GM23248 (cell line): ENCODE results near the gene PRSS22. TPM values are rescaled to one million over a fixed set of nuclear protein-coding genes. Genes with fewer than 3 reads are reported as not detected.

Source experiments
- DNase-seq: peaks from one replicate; pipeline ENCODE4 v3.0.0-alpha.2; 2015
- H2AFZ ChIP-seq: fragments of 200-600 bp; sonication (generic); 2 replicates; pipeline ENCODE4 v1.6.1; 2016; ENCODE audit warnings: antibody characterized with exemption
- H3F3A ChIP-seq: fragments of 200-600 bp; sonication (generic); 2 replicates; pipeline ENCODE4 v1.6.1; 2016; ENCODE audit warnings: mild to moderate bottlenecking, antibody characterized with exemption, mixed run types; ENCODE audit not compliant: insufficient read depth
- H3K27ac ChIP-seq: fragments of 200-600 bp; sonication (generic); 2 replicates; pipeline ENCODE4 v1.5.1; 2016; ENCODE audit warnings: mild to moderate bottlenecking
- H3K27me3 ChIP-seq: fragments of 200-600 bp; sonication (generic); replicated peaks from 2 replicates; pipeline ENCODE4 v1.6.1; 2016; ENCODE audit warnings: mild to moderate bottlenecking; ENCODE audit not compliant: insufficient read depth
- H3K36me3 ChIP-seq: fragments of 200-600 bp; sonication (generic); 2 replicates; pipeline ENCODE4 v1.6.1; 2016; ENCODE audit warnings: low read depth, mild to moderate bottlenecking
- H3K4me1 ChIP-seq: fragments of 200-600 bp; sonication (generic); 2 replicates; pipeline ENCODE4 v1.6.1; 2016; ENCODE audit warnings: mild to moderate bottlenecking; ENCODE audit not compliant: insufficient read depth
- H3K4me2 ChIP-seq: fragments of 200-600 bp; sonication (generic); one replicate; pipeline ENCODE4 v1.6.1; 2016; ENCODE audit warnings: mild to moderate bottlenecking; ENCODE audit not compliant: unreplicated experiment
- H3K4me3 ChIP-seq: fragments of 200-600 bp; sonication (generic); 2 replicates; pipeline ENCODE4 v1.5.1; 2016; ENCODE audit warnings: mild to moderate bottlenecking
- H3K79me2 ChIP-seq: fragments of 200-600 bp; sonication (generic); 2 replicates; pipeline ENCODE4 v1.6.1; 2016; ENCODE audit warnings: mild to moderate bottlenecking; ENCODE audit not compliant: insufficient read depth
- H3K9ac ChIP-seq: fragments of 200-600 bp; sonication (generic); 2 replicates; pipeline ENCODE4 v1.6.1; 2016; ENCODE audit warnings: mild to moderate bottlenecking
- H3K9me2 ChIP-seq: fragments of 200-600 bp; sonication (generic); 2 replicates; pipeline ENCODE4 v1.6.1; 2016; ENCODE audit warnings: mixed run types, mild to moderate bottlenecking, moderate library complexity; ENCODE audit not compliant: insufficient read depth
- H3K9me3 ChIP-seq: fragments of 200-600 bp; sonication (generic); one replicate; pipeline ENCODE4 v1.6.1; 2017; ENCODE audit warnings: low read depth
- H4K20me1 ChIP-seq: fragments of 200-600 bp; sonication (generic); 2 replicates; pipeline ENCODE4 v1.6.0; 2016; ENCODE audit not compliant: insufficient read depth
- EZH2 ChIP-seq: fragments of 200-600 bp; sonication (generic); IDR thresholded peaks from 2 replicates; pipeline ENCODE4 v1.6.1; 2018; ENCODE audit warnings: antibody characterized with exemption, mild to moderate bottlenecking; ENCODE audit not compliant: insufficient read depth, poor library complexity, severe bottlenecking
- EZH2phosphoT487 ChIP-seq: fragments of 200-600 bp; sonication (generic); IDR thresholded peaks from 2 replicates; pipeline ENCODE4 v1.6.1; 2018; ENCODE audit warnings: antibody characterized with exemption, moderate library complexity, mild to moderate bottlenecking, low read depth; ENCODE audit not compliant: insufficient read depth
- WGBS, 2 experiments: methylation state at CpG; one replicate each; pipeline ENCODE4 v1.1.6; 2015 to 2017; ENCODE audit warnings: low lambda C conversion rate in 2 of 2, low coverage in 1 of 2; ENCODE audit errors: missing lambda C conversion rate in 2 of 2; 5-methylcytosine and 5-hydroxymethylcytosine counted together
- in situ Hi-C: fragments of 300-500 bp; cut with MboI; formaldehyde crosslinking; loops from 2 replicates; pipeline ENCODE4 v1.15.0; 2020
- polyA plus RNA-seq: library from polyadenylated mRNA; unstranded; fragments of >200 nt; fragmentation: Nextera tagmentation; extraction: Ambion mirVana; gene quantifications from 2 replicates; pipeline ENCODE4 v1.2.1, GENCODE V29; 2016
- total RNA-seq: library from RNA; depleted of rRNA; stranded (reverse); fragments of >200 nt; shearing (Covaris generic); gene quantifications from 2 replicates; pipeline ENCODE4 v1.2.3, GENCODE V29; 2014

PRSS22 gene
- total and polyA plus RNA-seq, 2 experiments from 2014 or later: not detected

GRCh38 chr16:2816751-2817339 is 41.1 kb downstream of the PRSS22 start, which contains the start of gene PRSS21:
Gene PRSS21 (plus strand): TSS chr16:2817237. CDS start chr16:2817269, 32 bp downstream.
- 53 to 56% methylated on average over 19 to 28 of the region's 28 CpGs for WGBS, 2 experiments
- H3K79me2 ChIP-seq: no peaks in the 10 kb centered on the region
- no peaks in the 10 kb centered on the region for H3K36me3 ChIP-seq
- no peak within 1 kb of the TSS for H3K4me3 ChIP-seq
- in situ Hi-C loops: no loop called here
- no peaks in the 10 kb centered on the region for H3K4me1 ChIP-seq
- H3F3A ChIP-seq: no peaks in the 10 kb centered on the region
- no peaks in the 10 kb centered on the region for H3K9me2 ChIP-seq
- DNase-seq: no peak
- H3K27ac ChIP-seq: no peak within 1 kb of the TSS
- H3K27me3 ChIP-seq: peaks cover 41% of the 10 kb centered on the region
- no peak for TF ChIP-seq EZH2phosphoT487
- TF ChIP-seq EZH2: no peak
- H3K9me3 ChIP-seq: no peaks in the 10 kb centered on the region
- H3K4me2 ChIP-seq: no peak within 1 kb of the TSS
- H4K20me1 ChIP-seq: no peaks in the 10 kb centered on the region
- H3K9ac ChIP-seq: no peak within 1 kb of the TSS
- no peak within 1 kb of the TSS for H2AFZ ChIP-seq

DNA sequence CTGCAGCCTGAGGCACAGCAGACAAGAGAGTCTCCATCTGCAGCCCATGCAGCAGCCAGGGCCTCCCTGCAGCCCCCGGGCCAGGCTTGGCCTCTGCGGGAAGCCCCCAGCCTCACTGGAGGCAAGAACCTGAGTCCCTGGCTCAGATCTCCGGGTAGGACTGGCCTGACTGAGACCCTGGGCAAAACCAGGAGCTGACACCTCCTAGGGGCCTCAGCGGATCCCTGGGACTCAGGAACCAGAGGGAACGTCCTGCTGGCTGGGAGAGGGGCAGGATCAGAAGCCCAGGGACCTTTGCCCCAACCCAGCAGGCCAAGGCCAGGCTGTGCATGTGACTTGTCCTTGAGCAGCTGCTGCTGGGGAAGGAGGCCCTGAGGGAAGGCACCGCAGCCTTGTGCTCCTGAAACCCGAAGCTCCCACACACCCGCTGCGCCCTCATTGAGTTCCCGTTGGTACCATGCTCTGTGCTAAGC is 42.6 kb downstream of the PRSS22 start:
- no peak for DNase-seq
- WGBS, 2 experiments: 61 to 67% methylated on average over 7 to 10 of the region's 10 CpGs
- peaks cover 43% of the 10 kb centered on the region; the same call in 1 of the 2 replicates for H3K27me3 ChIP-seq

DNA sequence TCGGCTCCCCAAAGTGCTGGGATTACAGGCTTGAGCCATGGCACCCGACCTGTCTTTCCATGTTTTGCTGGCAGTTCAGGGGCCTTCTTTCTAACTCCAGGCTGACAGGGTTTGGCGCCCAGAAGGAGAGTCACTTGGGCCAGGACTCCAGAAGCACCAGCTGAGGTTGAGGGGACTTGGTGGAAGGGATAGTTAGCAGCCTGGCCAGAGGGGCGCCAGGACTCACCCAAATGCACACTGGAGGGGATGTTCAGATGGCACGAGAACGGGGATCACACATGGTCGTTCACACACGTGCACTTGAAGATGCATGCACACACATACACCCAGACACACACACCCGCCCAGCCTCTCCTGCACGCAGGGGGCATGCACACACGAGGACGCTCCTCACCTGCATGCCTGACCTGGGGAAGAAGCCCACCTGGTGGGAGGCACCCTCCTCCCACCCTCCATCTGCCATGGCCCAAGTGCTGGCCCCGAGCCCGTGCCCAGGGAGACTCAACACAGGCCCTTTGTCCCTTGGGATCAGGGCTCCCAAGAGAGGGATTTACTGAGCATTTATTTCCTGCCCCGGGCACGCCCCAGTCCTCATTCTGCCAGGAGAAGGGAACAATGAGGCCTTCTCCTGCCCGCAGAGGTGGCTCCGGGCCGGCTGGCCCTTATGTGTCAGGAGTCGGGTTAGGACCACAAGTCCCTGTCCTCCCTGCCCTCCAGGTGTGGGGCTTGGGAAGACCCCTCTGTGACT is 43.2 kb downstream of the PRSS22 start:
- Histone ChIP-seq H2AFZ (no peak overlapping the region), H3K4me1 (no peaks in the 10 kb centered on the region), H3K9me2 (no peaks in the 10 kb centered on the region), H3K4me2 (no peak overlapping the region), H3K9me3 (no peaks in the 10 kb centered on the region), H3K36me3 (no peaks in the 10 kb centered on the region), H3F3A (no peaks in the 10 kb centered on the region), H3K27ac (no peak overlapping the region), H3K27me3 (peaks cover 43% of the 10 kb centered on the region; the same call in 1 of the 2 replicates), H3K79me2 (no peaks in the 10 kb centered on the region), H3K9ac (no peak overlapping the region), H4K20me1 (no peaks in the 10 kb centered on the region), H3K4me3 (no peak overlapping the region)
- in situ Hi-C loops: no loop called here
- 62 to 63% methylated on average over 17 to 20 of the region's 20 CpGs for WGBS, 2 experiments
- DNase-seq: no peak
- TF ChIP-seq EZH2 (no peak), EZH2phosphoT487 (no peak)

More for the DNA sequence above, 42.6 kb downstream of the PRSS22 start:
- H3K4me3 ChIP-seq: no peak overlapping the region
- no peak overlapping the region for H3K27ac ChIP-seq
- no peaks in the 10 kb centered on the region for H3K36me3 ChIP-seq
- no peaks in the 10 kb centered on the region for H3K79me2 ChIP-seq
- no peaks in the 10 kb centered on the region for H3K4me1 ChIP-seq
- H3K4me2 ChIP-seq: no peak overlapping the region
- no peak overlapping the region for H3K9ac ChIP-seq
- no peak overlapping the region for H2AFZ ChIP-seq
- no peaks in the 10 kb centered on the region for H3K9me3 ChIP-seq
- in situ Hi-C loops: no loop called here
- H3F3A ChIP-seq: no peaks in the 10 kb centered on the region
- H3K9me2 ChIP-seq: no peaks in the 10 kb centered on the region
- TF ChIP-seq EZH2 (no peak), EZH2phosphoT487 (no peak)
- H4K20me1 ChIP-seq: no peaks in the 10 kb centered on the region

DNA sequence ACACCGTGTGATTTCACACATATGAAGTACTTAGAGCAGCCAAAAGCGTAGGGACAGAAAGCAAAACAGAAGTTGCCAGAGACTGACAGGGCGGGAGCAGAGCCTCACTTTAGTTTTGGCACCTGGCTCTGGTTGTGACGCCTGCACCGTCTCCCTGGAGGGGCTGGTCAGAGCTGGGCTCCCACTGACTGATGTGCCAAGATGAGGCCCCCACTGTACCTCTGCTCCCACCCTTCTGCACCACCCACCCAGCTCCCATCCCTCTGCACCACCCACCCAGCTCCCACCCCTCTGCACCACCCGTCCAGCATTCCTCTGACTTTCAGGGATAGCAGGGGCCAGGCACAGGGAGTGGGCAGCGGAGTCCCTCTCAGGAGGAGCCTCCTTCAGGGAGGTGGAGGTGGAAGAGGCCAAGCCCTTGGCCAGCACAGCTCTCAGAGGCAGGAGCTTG is 44.2 kb downstream of the PRSS22 start:
- Histone ChIP-seq H3K9me2 (no peaks in the 10 kb centered on the region), H4K20me1 (no peaks in the 10 kb centered on the region), H3K9me3 (no peaks in the 10 kb centered on the region), H3K27ac (no peak overlapping the region), H3K4me3 (no peak overlapping the region), H3K27me3 (peaks cover 39% of the 10 kb centered on the region; the same call in 1 of the 2 replicates), H3K9ac (no peak overlapping the region), H3F3A (no peaks in the 10 kb centered on the region), H3K36me3 (no peaks in the 10 kb centered on the region), H2AFZ (no peak overlapping the region), H3K4me2 (no peak overlapping the region), H3K4me1 (no peaks in the 10 kb centered on the region), H3K79me2 (no peaks in the 10 kb centered on the region)
- 19% methylated on average over 6 to 7 of the region's 7 CpGs for WGBS, 2 experiments
- in situ Hi-C loops: no loop called here
- TF ChIP-seq EZH2 (no peak), EZH2phosphoT487 (no peak)
- no peak for DNase-seq
